ENCODE results near the gene PCDHGB4. TPM values are rescaled to one million over a fixed set of nuclear protein-coding genes. Genes with fewer than 3 reads are reported as not detected.
"Not testable (repeated sequence)": the region's sequence is repeated elsewhere in the genome, so short reads cannot be mapped to it uniquely, and the experiment has no call there.

Gene PCDHGB4
- total RNA-seq: 4.7 TPM

GRCh38 chr5:141387557-141388311, at the start of gene PCDHGB4:
Gene PCDHGB4 (plus strand): TSS chr5:141387698. CDS start chr5:141387885, 187 bp downstream.
- not testable (repeated sequence) for H3K27ac ChIP-seq (ENCODE audit: low read depth, low read length); H3K9ac ChIP-seq (ENCODE audit: low read depth in 1 of 3, low read length in 3 of 3); H3K36me3 ChIP-seq (ENCODE audit: control insufficient read depth in 3 of 3, insufficient read depth in 3 of 3, low read length in 3 of 3)
- peaks cover 0 to 10% (median 2%) of the 10 kb centered on the region in 3 donors for H3K27me3 ChIP-seq (ENCODE audit: control insufficient read depth in 3 of 3, insufficient read depth in 3 of 3, low read length in 3 of 3)
- H3K4me1 ChIP-seq (ENCODE audit: control insufficient read depth in 3 of 3, insufficient read depth in 3 of 3, low read length in 3 of 3): peaks cover 0 to 14% (median 0%) of the 10 kb centered on the region in 3 donors
- peaks cover 14 to 36% (median 29%) of the 10 kb centered on the region in 3 donors for H3K9me3 ChIP-seq (ENCODE audit: control insufficient read depth in 3 of 3, low read length in 3 of 3)
- peak within 1 kb of the TSS; percentile 45 to 59 (median 49) for H3K4me3 ChIP-seq (ENCODE audit: low read length in 3 of 3)

GRCh38 chr5:141338538-141339306, 48.8 kb upstream of the PCDHGB4 start, which contains the start of gene PCDHGA2:
Gene PCDHGA2 (plus strand): TSS chr5:141338760.
- Histone ChIP-seq H3K4me3 (ENCODE audit: low read length in 3 of 3) (peak within 1 kb of the TSS; percentile 48 to 74 (median 74)), H3K9me3 (ENCODE audit: control insufficient read depth in 3 of 3, low read length in 3 of 3) (peaks cover 4 to 34% (median 18%) of the 10 kb centered on the region in 3 donors), H3K4me1 (ENCODE audit: control insufficient read depth in 3 of 3, insufficient read depth in 3 of 3, low read length in 3 of 3) (no peaks in the 10 kb centered on the region), H3K9ac (ENCODE audit: low read depth in 1 of 3, low read length in 3 of 3) (peak within 1 kb of the TSS in 2 of 3 donors; percentile 61 to 64), H3K27me3 (ENCODE audit: control insufficient read depth in 3 of 3, insufficient read depth in 3 of 3, low read length in 3 of 3) (peaks cover 0 to 9% (median 3%) of the 10 kb centered on the region in 3 donors), H3K27ac (ENCODE audit: low read depth, low read length) (peak within 1 kb of the TSS; percentile 60), H3K36me3 (ENCODE audit: control insufficient read depth in 3 of 3, insufficient read depth in 3 of 3, low read length in 3 of 3) (no peaks in the 10 kb centered on the region)

- not testable (repeated sequence) for H3K27me3 ChIP-seq (ENCODE audit: control insufficient read depth in 3 of 3, insufficient read depth in 3 of 3, low read length in 3 of 3); H3K9ac ChIP-seq (ENCODE audit: low read depth in 1 of 3, low read length in 3 of 3); H3K27ac ChIP-seq (ENCODE audit: low read depth, low read length); H3K4me3 ChIP-seq (ENCODE audit: low read length in 3 of 3); H3K4me1 ChIP-seq (ENCODE audit: control insufficient read depth in 3 of 3, insufficient read depth in 3 of 3, low read length in 3 of 3); H3K36me3 ChIP-seq (ENCODE audit: control insufficient read depth in 3 of 3, insufficient read depth in 3 of 3, low read length in 3 of 3)
- H3K9me3 ChIP-seq (ENCODE audit: control insufficient read depth in 3 of 3, low read length in 3 of 3): peaks cover 9 to 39% (median 33%) of the 10 kb centered on the region in 3 donors
Measured at GRCh38 chr5:141340781-141341354, 46.6 kb upstream of the PCDHGB4 start.

- Histone ChIP-seq H3K27me3 (ENCODE audit: control insufficient read depth in 3 of 3, insufficient read depth in 3 of 3, low read length in 3 of 3) (peaks cover 0 to 10% (median 7%) of the 10 kb centered on the region in 3 donors), H3K4me1 (ENCODE audit: control insufficient read depth in 3 of 3, insufficient read depth in 3 of 3, low read length in 3 of 3) (no peaks in the 10 kb centered on the region), H3K27ac (ENCODE audit: low read depth, low read length) (peak overlapping the region; percentile 26), H3K9ac (ENCODE audit: low read depth in 1 of 3, low read length in 3 of 3) (peak overlapping the region in 1 of 3 donors; percentile 36), H3K4me3 (ENCODE audit: low read length in 3 of 3) (peak overlapping the region in 1 of 3 donors; percentile 11), H3K9me3 (ENCODE audit: control insufficient read depth in 3 of 3, low read length in 3 of 3) (peaks cover 11 to 33% (median 30%) of the 10 kb centered on the region in 3 donors), H3K36me3 (ENCODE audit: control insufficient read depth in 3 of 3, insufficient read depth in 3 of 3, low read length in 3 of 3) (no peaks in the 10 kb centered on the region)
Measured at GRCh38 chr5:141342773-141343172, 44.7 kb upstream of the PCDHGB4 start.

- no peaks in the 10 kb centered on the region for H3K4me1 ChIP-seq (ENCODE audit: control insufficient read depth in 3 of 3, insufficient read depth in 3 of 3, low read length in 3 of 3)
- peak within 1 kb of the TSS; percentile 65 for H3K27ac ChIP-seq (ENCODE audit: low read depth, low read length)
- peak within 1 kb of the TSS; percentile 38 to 60 (median 57) for H3K9ac ChIP-seq (ENCODE audit: low read depth in 1 of 3, low read length in 3 of 3)
- peaks cover 0 to 10% (median 7%) of the 10 kb centered on the region in 3 donors for H3K27me3 ChIP-seq (ENCODE audit: control insufficient read depth in 3 of 3, insufficient read depth in 3 of 3, low read length in 3 of 3)
- no peaks in the 10 kb centered on the region for H3K36me3 ChIP-seq (ENCODE audit: control insufficient read depth in 3 of 3, insufficient read depth in 3 of 3, low read length in 3 of 3)
- H3K4me3 ChIP-seq (ENCODE audit: low read length in 3 of 3): peak within 1 kb of the TSS; percentile 61 to 66 (median 65)
- H3K9me3 ChIP-seq (ENCODE audit: control insufficient read depth in 3 of 3, low read length in 3 of 3): peaks cover 12 to 31% (median 27%) of the 10 kb centered on the region in 3 donors
Measured at GRCh38 chr5:141343242-141343952, 44.1 kb upstream of the PCDHGB4 start, which contains the start of gene PCDHGA3. Gene PCDHGA3 (plus strand): TSS chr5:141343829. CDS start chr5:141344034, 205 bp downstream.

GRCh38 chr5:141343953-141344463, 43.5 kb upstream of the PCDHGB4 start:
- Histone ChIP-seq H3K4me3 (ENCODE audit: low read length in 3 of 3) (peak overlapping the region; percentile 61 to 66 (median 65)), H3K4me1 (ENCODE audit: control insufficient read depth in 3 of 3, insufficient read depth in 3 of 3, low read length in 3 of 3) (no peaks in the 10 kb centered on the region), H3K36me3 (ENCODE audit: control insufficient read depth in 3 of 3, insufficient read depth in 3 of 3, low read length in 3 of 3) (no peaks in the 10 kb centered on the region), H3K9me3 (ENCODE audit: control insufficient read depth in 3 of 3, low read length in 3 of 3) (peaks cover 8 to 29% (median 25%) of the 10 kb centered on the region in 3 donors), H3K9ac (ENCODE audit: low read depth in 1 of 3, low read length in 3 of 3) (peak overlapping the region; percentile 38 to 60 (median 57)), H3K27ac (ENCODE audit: low read depth, low read length) (peak overlapping the region; percentile 65), H3K27me3 (ENCODE audit: control insufficient read depth in 3 of 3, insufficient read depth in 3 of 3, low read length in 3 of 3) (peaks cover 0 to 10% (median 1%) of the 10 kb centered on the region in 3 donors)

- peaks cover 0 to 7% (median 0%) of the 10 kb centered on the region in 3 donors for H3K27me3 ChIP-seq (ENCODE audit: control insufficient read depth in 3 of 3, insufficient read depth in 3 of 3, low read length in 3 of 3)
- H3K4me1 ChIP-seq (ENCODE audit: control insufficient read depth in 3 of 3, insufficient read depth in 3 of 3, low read length in 3 of 3): no peaks in the 10 kb centered on the region
- no peak overlapping the region for H3K4me3 ChIP-seq (ENCODE audit: low read length in 3 of 3)
- no peaks in the 10 kb centered on the region for H3K36me3 ChIP-seq (ENCODE audit: control insufficient read depth in 3 of 3, insufficient read depth in 3 of 3, low read length in 3 of 3)
- no peak overlapping the region for H3K27ac ChIP-seq (ENCODE audit: low read depth, low read length)
- H3K9ac ChIP-seq (ENCODE audit: low read depth in 1 of 3, low read length in 3 of 3): no peak overlapping the region
- H3K9me3 ChIP-seq (ENCODE audit: control insufficient read depth in 3 of 3, low read length in 3 of 3): peaks cover 11 to 20% (median 12%) of the 10 kb centered on the region in 3 donors
Measured at GRCh38 chr5:141345327-141345726, 42.2 kb upstream of the PCDHGB4 start.

GRCh38 chr5:141346017-141346416, 41.5 kb upstream of the PCDHGB4 start:
- Histone ChIP-seq H3K9me3 (ENCODE audit: control insufficient read depth in 3 of 3, low read length in 3 of 3) (peaks cover 11 to 23% (median 18%) of the 10 kb centered on the region in 3 donors), H3K27me3 (ENCODE audit: control insufficient read depth in 3 of 3, insufficient read depth in 3 of 3, low read length in 3 of 3) (peaks cover 0 to 10% (median 4%) of the 10 kb centered on the region in 3 donors)
- H3K36me3 ChIP-seq (ENCODE audit: control insufficient read depth in 3 of 3, insufficient read depth in 3 of 3, low read length in 3 of 3); H3K4me3 ChIP-seq (ENCODE audit: low read length in 3 of 3); H3K27ac ChIP-seq (ENCODE audit: low read depth, low read length); H3K4me1 ChIP-seq (ENCODE audit: control insufficient read depth in 3 of 3, insufficient read depth in 3 of 3, low read length in 3 of 3); H3K9ac ChIP-seq (ENCODE audit: low read depth in 1 of 3, low read length in 3 of 3): not testable (repeated sequence)
